ENCODE data around the gene CER1. TPM values are rescaled to one million over a fixed set of nuclear protein-coding genes. Genes with fewer than 3 reads are reported as not detected.
"Not testable (repeated sequence)": the region's sequence is repeated elsewhere in the genome, so short reads cannot be mapped to it uniquely, and the experiment has no call there.

CER1 gene
- polyA plus RNA-seq, 2 donors = not detected

- Histone ChIP-seq H3K27ac (ENCODE audit: low read depth in 2 of 2, low read length in 1 of 2) (no peak overlapping the region), H3K36me3 (ENCODE audit: control insufficient read depth in 2 of 2, insufficient read depth in 2 of 2, low read length in 1 of 2) (no peaks in the 10 kb centered on the region), H3K27me3 (ENCODE audit: control insufficient read depth in 1 of 2, insufficient read depth in 2 of 2, low read length in 2 of 2) (no peaks in the 10 kb centered on the region), H3K4me3 (ENCODE audit: low read depth in 1 of 2, low read length in 2 of 2) (no peak overlapping the region), H3K9me3 (ENCODE audit: control insufficient read depth in 2 of 2, insufficient read depth in 1 of 2, low read depth in 1 of 2, low read length in 1 of 2) (peaks cover 2 to 3% of the 10 kb centered on the region in 2 donors), H3K4me1 (ENCODE audit: control insufficient read depth in 2 of 2, insufficient read depth in 2 of 2, low read length in 1 of 2) (no peaks in the 10 kb centered on the region)
- 56 to 60% methylated on average over 4 of the region's 4 CpGs for WGBS, 2 donors
Measured at GRCh38 chr9:14702200-14702720, 20.3 kb downstream of the CER1 start.

DNA sequence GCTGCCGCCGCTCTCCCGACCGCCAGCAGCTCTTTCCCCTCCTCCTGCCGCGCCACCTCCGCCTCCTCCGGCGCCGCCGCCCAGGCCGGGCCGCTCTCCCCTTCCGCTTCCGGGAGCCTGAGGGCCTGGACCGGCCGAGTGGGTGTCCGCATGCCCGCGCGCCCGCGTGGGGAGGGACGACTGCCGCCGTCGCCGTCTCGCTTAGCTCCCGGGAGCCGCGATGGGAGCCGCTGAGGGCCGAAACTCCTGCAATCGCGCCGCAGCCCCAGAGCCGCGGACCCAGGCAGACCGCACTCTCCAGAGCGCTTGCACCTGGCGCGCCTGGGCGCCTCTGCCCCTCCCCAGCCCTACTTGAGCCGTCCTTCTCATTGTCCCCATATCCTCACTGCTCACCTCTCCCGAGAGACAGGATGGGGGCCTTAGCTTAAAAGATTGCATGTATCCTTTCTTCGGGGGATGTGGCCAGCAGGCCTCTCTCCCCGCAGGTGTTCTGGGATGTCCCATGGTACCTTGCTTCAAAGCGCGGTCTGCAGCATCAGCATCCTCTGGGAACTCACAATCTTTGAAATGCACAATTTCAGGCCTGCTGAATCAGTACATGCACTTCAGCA is 29.2 kb downstream of the CER1 start, which contains the start of gene ZDHHC21:
ZDHHC21 (minus strand) TSS at position 182 of the 611 bp plus-strand sequence. CDS start 19,092 bp downstream, outside the sequence.
- Histone ChIP-seq H3K4me3 (ENCODE audit: low read depth in 1 of 2, low read length in 2 of 2) (peak within 1 kb of the TSS; percentile 83), H3K4me1 (ENCODE audit: control insufficient read depth in 2 of 2, insufficient read depth in 2 of 2, low read length in 1 of 2) (no peaks in the 10 kb centered on the region), H3K27me3 (ENCODE audit: control insufficient read depth in 1 of 2, insufficient read depth in 2 of 2, low read length in 2 of 2) (no peaks in the 10 kb centered on the region), H3K36me3 (ENCODE audit: control insufficient read depth in 2 of 2, insufficient read depth in 2 of 2, low read length in 1 of 2) (peaks cover 0 to 2% of the 10 kb centered on the region in 2 donors), H3K9me3 (ENCODE audit: control insufficient read depth in 2 of 2, insufficient read depth in 1 of 2, low read depth in 1 of 2, low read length in 1 of 2) (no peaks in the 10 kb centered on the region), H3K27ac (ENCODE audit: low read depth in 2 of 2, low read length in 1 of 2) (peak within 1 kb of the TSS; percentile 38 to 45)
- 2 to 3% methylated on average over 30 to 48 of the region's 50 CpGs for WGBS, 2 donors

- no peaks in the 10 kb centered on the region for H3K9me3 ChIP-seq (ENCODE audit: control insufficient read depth in 2 of 2, insufficient read depth in 1 of 2, low read depth in 1 of 2, low read length in 1 of 2)
- H3K4me3 ChIP-seq (ENCODE audit: low read depth in 1 of 2, low read length in 2 of 2) = peak overlapping the region; percentile 83
- no peaks in the 10 kb centered on the region for H3K4me1 ChIP-seq (ENCODE audit: control insufficient read depth in 2 of 2, insufficient read depth in 2 of 2, low read length in 1 of 2)
- H3K27ac ChIP-seq (ENCODE audit: low read depth in 2 of 2, low read length in 1 of 2) = peak overlapping the region; percentile 38 to 45
- H3K36me3 ChIP-seq (ENCODE audit: control insufficient read depth in 2 of 2, insufficient read depth in 2 of 2, low read length in 1 of 2) = peaks cover 0 to 6% of the 10 kb centered on the region in 2 donors
- H3K27me3 ChIP-seq (ENCODE audit: control insufficient read depth in 1 of 2, insufficient read depth in 2 of 2, low read length in 2 of 2) = no peaks in the 10 kb centered on the region
- WGBS, 2 donors = 2 to 3% methylated on average over 11 to 27 of the region's 35 CpGs
Measured at GRCh38 chr9:14692470-14693250, 29.9 kb downstream of the CER1 start.

- peaks cover 0 to 6% of the 10 kb centered on the region in 2 donors for H3K36me3 ChIP-seq (ENCODE audit: control insufficient read depth in 2 of 2, insufficient read depth in 2 of 2, low read length in 1 of 2)
- H3K4me1 ChIP-seq (ENCODE audit: control insufficient read depth in 2 of 2, insufficient read depth in 2 of 2, low read length in 1 of 2) = no peaks in the 10 kb centered on the region
- H3K27ac ChIP-seq (ENCODE audit: low read depth in 2 of 2, low read length in 1 of 2) = peak overlapping the region; percentile 18 to 55
- no peak overlapping the region for H3K4me3 ChIP-seq (ENCODE audit: low read depth in 1 of 2, low read length in 2 of 2)
- no peaks in the 10 kb centered on the region for H3K27me3 ChIP-seq (ENCODE audit: control insufficient read depth in 1 of 2, insufficient read depth in 2 of 2, low read length in 2 of 2)
- WGBS, 2 donors = 70 to 73% methylated on average over 7 of the region's 7 CpGs
- no peaks in the 10 kb centered on the region for H3K9me3 ChIP-seq (ENCODE audit: control insufficient read depth in 2 of 2, insufficient read depth in 1 of 2, low read depth in 1 of 2, low read length in 1 of 2)
Measured at GRCh38 chr9:14690948-14691730, 31.4 kb downstream of the CER1 start.

- no peaks in the 10 kb centered on the region for H3K4me1 ChIP-seq (ENCODE audit: control insufficient read depth in 2 of 2, insufficient read depth in 2 of 2, low read length in 1 of 2)
- H3K27me3 ChIP-seq (ENCODE audit: control insufficient read depth in 1 of 2, insufficient read depth in 2 of 2, low read length in 2 of 2) = no peaks in the 10 kb centered on the region
- peaks cover 0 to 6% of the 10 kb centered on the region in 2 donors for H3K36me3 ChIP-seq (ENCODE audit: control insufficient read depth in 2 of 2, insufficient read depth in 2 of 2, low read length in 1 of 2)
- H3K9me3 ChIP-seq (ENCODE audit: control insufficient read depth in 2 of 2, insufficient read depth in 1 of 2, low read depth in 1 of 2, low read length in 1 of 2) = no peaks in the 10 kb centered on the region
- no peak overlapping the region for H3K4me3 ChIP-seq (ENCODE audit: low read depth in 1 of 2, low read length in 2 of 2)
- H3K27ac ChIP-seq (ENCODE audit: low read depth in 2 of 2, low read length in 1 of 2) = no peak overlapping the region
- 86 to 93% methylated on average over 12 of the region's 12 CpGs for WGBS, 2 donors
Measured at GRCh38 chr9:14687042-14687719, 35.4 kb downstream of the CER1 start.

DNA sequence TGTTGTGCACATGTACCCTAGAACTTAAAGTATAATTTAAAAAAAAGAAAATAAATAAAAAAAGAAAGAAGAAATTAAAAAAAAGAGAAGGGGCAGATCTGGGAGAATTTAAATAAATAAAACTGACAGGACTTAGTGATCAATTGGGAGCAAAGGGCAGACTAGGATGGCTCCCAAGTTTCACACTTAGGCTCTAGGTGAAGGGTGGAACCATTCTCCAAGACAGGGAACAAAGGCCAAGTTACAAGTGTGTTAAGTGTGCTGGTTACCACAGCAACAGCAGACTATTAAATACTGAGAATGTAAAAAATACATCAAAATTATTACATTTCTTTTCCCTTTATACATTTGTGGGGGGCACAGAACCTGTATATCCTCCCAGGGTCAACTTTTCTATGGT is 36.4 kb downstream of the CER1 start:
- Histone ChIP-seq H3K27me3 (ENCODE audit: control insufficient read depth in 1 of 2, insufficient read depth in 2 of 2, low read length in 2 of 2) (no peaks in the 10 kb centered on the region), H3K36me3 (ENCODE audit: control insufficient read depth in 2 of 2, insufficient read depth in 2 of 2, low read length in 1 of 2) (peaks cover 0 to 6% of the 10 kb centered on the region in 2 donors), H3K4me1 (ENCODE audit: control insufficient read depth in 2 of 2, insufficient read depth in 2 of 2, low read length in 1 of 2) (no peaks in the 10 kb centered on the region), H3K9me3 (ENCODE audit: control insufficient read depth in 2 of 2, insufficient read depth in 1 of 2, low read depth in 1 of 2, low read length in 1 of 2) (no peaks in the 10 kb centered on the region), H3K27ac (ENCODE audit: low read depth in 2 of 2, low read length in 1 of 2) (no peak overlapping the region), H3K4me3 (ENCODE audit: low read depth in 1 of 2, low read length in 2 of 2) (no peak overlapping the region)

DNA sequence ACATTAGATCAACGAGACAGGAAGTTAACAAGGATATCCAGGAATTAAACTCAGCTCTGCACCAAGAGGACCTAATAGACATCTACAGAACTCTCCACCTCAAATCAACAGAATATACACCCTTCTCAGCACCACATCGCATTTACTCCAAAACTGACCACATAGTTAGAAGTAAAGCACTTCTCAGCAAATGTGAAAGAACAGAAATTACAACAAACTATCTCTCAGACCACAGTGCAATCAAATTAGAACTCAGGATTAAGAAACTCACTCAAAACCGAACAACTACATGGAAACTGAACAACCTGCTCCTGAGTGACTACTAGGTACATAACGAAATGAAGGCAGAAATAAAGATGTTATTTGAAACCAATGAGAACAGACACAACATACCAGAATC is 39.9 kb downstream of the CER1 start:
- H3K4me3 ChIP-seq (ENCODE audit: low read depth in 1 of 2, low read length in 2 of 2); H3K27ac ChIP-seq (ENCODE audit: low read depth in 2 of 2, low read length in 1 of 2); H3K4me1 ChIP-seq (ENCODE audit: control insufficient read depth in 2 of 2, insufficient read depth in 2 of 2, low read length in 1 of 2); H3K27me3 ChIP-seq (ENCODE audit: control insufficient read depth in 1 of 2, insufficient read depth in 2 of 2, low read length in 2 of 2); H3K9me3 ChIP-seq (ENCODE audit: control insufficient read depth in 2 of 2, insufficient read depth in 1 of 2, low read depth in 1 of 2, low read length in 1 of 2); H3K36me3 ChIP-seq (ENCODE audit: control insufficient read depth in 2 of 2, insufficient read depth in 2 of 2, low read length in 1 of 2): not testable (repeated sequence)
- 86 to 87% methylated on average over 4 of the region's 4 CpGs for WGBS, 2 donors

DNA sequence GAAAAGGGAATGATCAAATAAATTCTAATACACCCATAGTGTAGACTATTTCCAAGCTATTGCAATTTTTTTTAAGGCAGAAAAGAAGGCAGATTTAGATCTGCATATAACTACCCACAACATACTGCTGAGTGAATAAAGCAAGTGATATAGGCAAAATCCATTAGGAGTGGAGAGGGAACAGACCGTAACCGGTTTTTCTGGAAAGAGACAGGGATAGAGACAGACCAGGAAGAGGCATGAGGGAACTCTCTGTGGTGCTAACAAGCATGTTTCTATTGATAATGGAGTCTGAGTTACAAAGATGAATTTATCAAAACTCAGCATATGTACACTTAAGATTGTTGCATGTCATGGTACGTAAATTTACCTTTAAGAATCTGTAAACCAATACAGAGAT is 43.8 kb downstream of the CER1 start:
- Histone ChIP-seq H3K27me3 (ENCODE audit: control insufficient read depth in 1 of 2, insufficient read depth in 2 of 2, low read length in 2 of 2) (no peaks in the 10 kb centered on the region), H3K9me3 (ENCODE audit: control insufficient read depth in 2 of 2, insufficient read depth in 1 of 2, low read depth in 1 of 2, low read length in 1 of 2) (no peaks in the 10 kb centered on the region), H3K36me3 (ENCODE audit: control insufficient read depth in 2 of 2, insufficient read depth in 2 of 2, low read length in 1 of 2) (no peaks in the 10 kb centered on the region), H3K4me3 (ENCODE audit: low read depth in 1 of 2, low read length in 2 of 2) (no peak overlapping the region), H3K27ac (ENCODE audit: low read depth in 2 of 2, low read length in 1 of 2) (no peak overlapping the region), H3K4me1 (ENCODE audit: control insufficient read depth in 2 of 2, insufficient read depth in 2 of 2, low read length in 1 of 2) (no peaks in the 10 kb centered on the region)
- 93 to 96% methylated on average over 3 of the region's 3 CpGs for WGBS, 2 donors

DNA sequence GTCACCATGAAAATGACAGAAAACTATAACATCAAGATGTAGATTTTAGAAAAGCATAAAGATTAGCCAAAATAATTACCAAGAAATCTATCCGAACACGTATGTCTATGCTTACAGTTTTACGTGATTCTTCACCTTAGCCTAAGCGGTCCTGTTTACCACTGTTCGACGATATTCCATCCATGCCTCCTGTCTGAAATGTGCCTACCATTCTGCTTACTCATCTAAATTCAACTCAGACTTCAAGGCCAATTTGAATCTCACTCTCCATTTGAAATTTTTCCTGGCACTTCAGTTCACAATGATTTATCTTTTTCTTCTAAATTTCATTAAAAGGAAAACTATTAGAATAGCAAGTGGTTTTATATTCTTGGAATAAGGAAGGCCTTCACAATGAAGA is 44.7 kb downstream of the CER1 start:
- Histone ChIP-seq H3K9me3 (ENCODE audit: control insufficient read depth in 2 of 2, insufficient read depth in 1 of 2, low read depth in 1 of 2, low read length in 1 of 2) (no peaks in the 10 kb centered on the region), H3K4me3 (ENCODE audit: low read depth in 1 of 2, low read length in 2 of 2) (no peak overlapping the region), H3K27me3 (ENCODE audit: control insufficient read depth in 1 of 2, insufficient read depth in 2 of 2, low read length in 2 of 2) (no peaks in the 10 kb centered on the region), H3K27ac (ENCODE audit: low read depth in 2 of 2, low read length in 1 of 2) (no peak overlapping the region), H3K36me3 (ENCODE audit: control insufficient read depth in 2 of 2, insufficient read depth in 2 of 2, low read length in 1 of 2) (no peaks in the 10 kb centered on the region), H3K4me1 (ENCODE audit: control insufficient read depth in 2 of 2, insufficient read depth in 2 of 2, low read length in 1 of 2) (no peaks in the 10 kb centered on the region)
- 94 to 96% methylated on average over 6 of the region's 6 CpGs for WGBS, 2 donors

Data from esophagus (tissue), 2 donors.